ENCODE measurements around the gene SNURF.
"Not testable (repeated sequence)": the region's sequence is repeated elsewhere in the genome, so short reads cannot be mapped to it uniquely, and the experiment has no call there.

Gene SNURF

GRCh38 chr15:24966364-24967103, 11.7 kb downstream of the SNURF start:
- DNase-seq (ENCODE audit: low read depth in 2 of 3, low spot score in 1 of 3), result no peak

GRCh38 chr15:24971052-24971451, 16.3 kb downstream of the SNURF start:
- no peak for DNase-seq (ENCODE audit: low read depth in 2 of 3, low spot score in 1 of 3)

GRCh38 chr15:24971772-24972171, 17.0 kb downstream of the SNURF start:
- DNase-seq (ENCODE audit: low read depth in 2 of 3, low spot score in 1 of 3), result no peak

GRCh38 chr15:24972707-24973106, 17.9 kb downstream of the SNURF start:
- DNase-seq (ENCODE audit: low read depth in 2 of 3, low spot score in 1 of 3), result not testable (repeated sequence)

- DNase-seq (ENCODE audit: low read depth in 2 of 3, low spot score in 1 of 3), result no peak
These were observed 22.1 kb downstream of the SNURF start for GRCh38 chr15:24976932-24977331.

- DNase-seq (ENCODE audit: low read depth in 2 of 3, low spot score in 1 of 3), result no peak
These were observed 22.9 kb downstream of the SNURF start for GRCh38 chr15:24977686-24978085.

- DNase-seq (ENCODE audit: low read depth in 2 of 3, low spot score in 1 of 3), result no peak
These were observed 30.4 kb downstream of the SNURF start for GRCh38 chr15:24985224-24985623.

GRCh38 chr15:24986653-24987052, 31.9 kb downstream of the SNURF start:
- DNase-seq (ENCODE audit: low read depth in 2 of 3, low spot score in 1 of 3), result no peak

Data from stimulated activated CD4-positive, alpha-beta T cell treated with anti-CD3 and anti-CD28 coated beads, Interleukin-12 subunit alpha, Interleukin-12 subunit beta, amount 100 ng/mL, for 48 hours (primary cell).